Measurements from ENCODE around the gene MAVS.
"Not testable (repeated sequence)": the region's sequence is repeated elsewhere in the genome, so short reads cannot be mapped to it uniquely, and the experiment has no call there.

The MAVS gene

DNA sequence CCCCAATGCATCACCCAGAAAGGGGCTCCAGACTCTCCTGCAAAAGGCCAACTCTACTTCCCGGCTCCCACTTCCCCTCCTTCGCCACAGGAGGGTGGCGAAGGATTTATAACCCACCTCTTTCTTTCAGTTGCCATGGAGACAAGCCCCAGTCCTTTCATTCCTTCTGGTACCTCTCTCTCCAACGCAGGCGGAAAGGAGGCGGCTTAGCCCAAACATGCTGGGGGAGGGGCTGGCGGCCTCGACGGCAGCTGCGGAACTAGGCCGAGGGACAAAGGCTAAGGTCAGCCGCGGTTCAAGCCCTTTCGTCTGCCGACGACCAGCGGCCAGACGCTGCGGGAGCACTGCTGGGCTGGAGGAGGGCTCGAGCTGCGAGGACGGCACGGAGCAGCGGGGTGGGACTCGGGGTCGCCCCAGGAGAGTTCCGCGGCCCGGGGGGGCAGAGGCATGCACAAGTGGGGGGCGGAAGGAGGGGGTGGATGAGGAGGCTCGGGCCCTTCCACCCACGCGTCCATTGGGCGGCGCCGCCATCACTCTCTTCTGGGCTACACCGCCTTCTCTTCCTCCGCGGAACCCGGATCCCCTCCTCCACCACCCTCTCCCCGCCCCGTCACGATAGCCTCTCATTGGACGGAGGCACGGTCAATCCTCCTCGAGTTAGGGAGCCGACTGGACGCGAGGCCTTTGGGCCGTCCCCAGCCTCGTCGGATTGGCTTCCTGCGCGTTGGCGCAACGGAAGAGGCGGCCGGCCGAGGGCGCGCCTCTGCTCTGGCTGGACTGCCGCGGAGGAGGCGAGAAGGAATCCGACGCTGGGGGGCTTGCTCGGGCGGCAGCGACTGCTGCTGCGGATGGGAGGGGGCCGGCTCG is 42.2 kb downstream of the MAVS start, which contains the start of gene PANK2:
TSS of gene PANK2 (plus strand) at position 766 of the 867 bp plus-strand sequence.
- DNase-seq (ENCODE audit: low read depth): peak; percentile 97

GRCh38 chr20:3889489-3890397 is 43.1 kb downstream of the MAVS start:
- DNase-seq (ENCODE audit: low read depth): no peak

- no peak for DNase-seq (ENCODE audit: low read depth)
Observed at GRCh38 chr20:3890398-3890751, 43.7 kb downstream of the MAVS start.

- DNase-seq (ENCODE audit: low read depth): no peak
Observed at GRCh38 chr20:3890999-3891929, 44.6 kb downstream of the MAVS start.

GRCh38 chr20:3894796-3895195 is 48.2 kb downstream of the MAVS start:
- DNase-seq (ENCODE audit: low read depth): no peak

GRCh38 chr20:3896302-3896701 is 49.7 kb downstream of the MAVS start:
- DNase-seq (ENCODE audit: low read depth): no peak

- no peak for DNase-seq (ENCODE audit: low read depth)
Observed at GRCh38 chr20:3896853-3897583, 50.4 kb downstream of the MAVS start.

DNA sequence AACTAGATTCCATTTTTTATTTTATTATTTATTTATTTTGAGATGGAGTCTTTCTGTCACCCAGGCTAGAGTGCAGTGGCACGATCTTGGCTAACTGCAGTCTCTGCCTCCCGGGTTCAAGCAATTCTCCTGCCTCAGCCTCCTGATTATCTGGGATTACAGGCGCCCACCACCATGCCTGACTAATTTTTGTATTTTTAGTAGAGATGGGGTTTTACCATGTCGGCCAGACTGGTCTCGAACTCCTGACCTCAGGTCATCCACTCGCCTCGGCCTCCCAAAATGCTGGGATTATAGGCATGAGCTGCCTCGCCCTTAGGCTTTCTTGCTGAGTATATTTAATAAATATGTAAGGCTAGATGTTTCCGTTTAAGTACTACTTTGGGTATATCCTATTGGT is 51.5 kb downstream of the MAVS start:
- not testable (repeated sequence) for DNase-seq (ENCODE audit: low read depth)

DNA sequence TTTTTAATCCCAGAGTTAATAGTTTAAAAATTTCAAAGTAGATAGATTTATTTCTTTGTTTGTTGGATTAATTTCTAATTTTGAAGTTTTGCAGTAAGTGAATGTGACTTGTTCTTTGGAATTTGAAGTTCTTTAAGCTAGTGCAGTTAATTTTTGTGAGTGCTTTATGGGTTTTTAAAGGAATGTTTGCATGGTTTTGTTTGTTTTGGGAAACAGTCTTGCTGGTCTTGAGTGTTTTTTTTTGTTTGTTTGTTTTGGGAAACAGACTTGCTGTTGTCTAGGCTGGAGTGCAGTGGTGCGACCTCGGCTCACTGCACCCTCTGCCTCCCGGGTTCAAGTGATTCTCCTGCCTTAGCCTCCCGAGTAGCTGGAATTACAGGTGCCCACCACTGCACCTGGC is 52.0 kb downstream of the MAVS start:
- DNase-seq (ENCODE audit: low read depth): no peak

DNA sequence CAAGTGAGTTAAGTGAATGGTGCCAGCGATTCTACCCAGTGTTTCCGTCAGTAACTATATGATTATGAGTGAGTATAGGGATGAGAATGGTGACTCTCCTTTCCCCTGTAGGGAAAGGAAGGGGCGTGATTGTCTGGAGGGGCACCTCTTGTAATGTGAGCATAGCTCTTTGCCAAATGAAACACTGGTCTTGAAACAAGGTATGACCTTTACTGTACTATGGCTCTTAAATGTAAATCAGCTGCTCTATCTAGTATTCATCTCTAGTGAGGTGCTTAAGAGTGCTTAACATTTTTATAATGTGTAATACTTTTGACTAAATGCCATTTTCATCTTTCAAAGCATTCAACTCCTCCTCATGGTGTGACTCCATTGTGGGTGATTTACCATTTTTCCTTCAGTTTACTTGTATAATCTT is 53.6 kb downstream of the MAVS start:
- no peak for DNase-seq (ENCODE audit: low read depth)

- DNase-seq (ENCODE audit: low read depth): no peak
Observed at GRCh38 chr20:3901028-3901705, 54.5 kb downstream of the MAVS start.

GRCh38 chr20:3901706-3902440 is 55.2 kb downstream of the MAVS start:
- DNase-seq (ENCODE audit: low read depth): no peak

- no peak for DNase-seq (ENCODE audit: low read depth)
Observed at GRCh38 chr20:3902446-3902845, 55.8 kb downstream of the MAVS start.

DNA sequence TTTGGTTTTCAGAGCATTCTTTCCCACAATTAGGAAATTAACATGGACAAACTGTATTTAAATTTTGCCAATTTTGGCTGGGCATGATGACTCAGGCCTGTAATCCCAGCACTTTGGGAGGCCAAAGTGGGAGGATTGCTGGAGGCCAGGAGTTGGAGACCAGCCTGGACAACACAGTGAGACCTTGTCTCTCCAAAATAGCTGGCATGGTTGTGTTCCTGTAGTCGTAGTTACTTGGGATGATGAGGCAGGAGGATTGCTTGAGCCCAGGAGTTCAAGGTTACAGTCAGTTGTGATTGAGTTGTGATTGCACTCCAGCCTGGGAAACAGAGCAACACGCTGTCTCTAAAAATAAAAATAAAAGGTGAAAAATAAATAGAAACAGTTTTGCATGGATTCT is 57.6 kb downstream of the MAVS start:
- DNase-seq (ENCODE audit: low read depth): no peak

GRCh38 chr20:3904857-3905256 is 58.2 kb downstream of the MAVS start:
- DNase-seq (ENCODE audit: low read depth): no peak

DNA sequence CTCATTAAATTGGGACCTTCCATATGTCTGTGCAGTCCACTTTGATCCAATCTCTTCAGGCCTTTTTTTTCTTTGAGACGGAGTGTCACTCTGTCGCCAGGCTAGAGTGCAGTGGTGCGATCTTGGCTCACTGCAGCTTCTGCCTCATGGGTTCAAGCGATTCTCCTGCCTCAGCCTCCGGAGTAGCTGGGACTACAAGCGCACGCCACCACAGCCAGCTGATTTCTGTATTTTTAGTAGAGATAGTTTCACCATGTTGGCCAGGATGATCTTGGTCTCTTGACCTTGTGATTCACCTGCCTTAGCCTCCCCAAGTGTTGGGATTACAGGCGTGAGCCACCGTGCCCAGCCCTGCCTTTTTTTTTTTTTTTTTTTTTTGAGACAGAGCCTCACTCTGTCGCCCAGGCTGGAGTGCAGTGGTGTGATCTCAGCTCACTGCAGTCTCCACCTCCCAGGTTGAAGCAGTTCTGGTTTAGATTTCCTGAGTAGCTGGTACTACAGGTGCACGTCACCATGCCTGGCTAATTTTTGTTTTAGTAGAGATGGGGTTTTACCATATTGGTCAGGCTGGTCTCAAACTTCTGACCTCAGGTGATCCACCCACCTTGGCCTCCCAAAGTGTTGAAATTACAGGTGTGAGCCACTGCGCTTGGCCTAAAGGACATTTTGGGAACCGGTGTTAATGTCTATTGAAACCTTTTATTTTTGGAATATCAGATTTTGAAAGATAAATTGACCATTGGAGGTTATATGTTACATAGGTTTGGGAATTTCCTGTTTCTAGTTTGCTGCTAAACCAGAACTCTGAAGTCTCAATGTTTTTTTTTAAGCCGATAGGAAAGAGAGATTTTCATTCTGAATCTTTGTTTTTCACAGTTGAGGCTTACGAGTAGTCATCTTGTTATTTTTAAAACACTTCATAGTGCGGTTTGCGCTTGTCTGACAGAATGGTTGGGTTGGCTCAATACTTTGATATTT is 60.4 kb downstream of the MAVS start:
- not testable (repeated sequence) for DNase-seq (ENCODE audit: low read depth)

DNA sequence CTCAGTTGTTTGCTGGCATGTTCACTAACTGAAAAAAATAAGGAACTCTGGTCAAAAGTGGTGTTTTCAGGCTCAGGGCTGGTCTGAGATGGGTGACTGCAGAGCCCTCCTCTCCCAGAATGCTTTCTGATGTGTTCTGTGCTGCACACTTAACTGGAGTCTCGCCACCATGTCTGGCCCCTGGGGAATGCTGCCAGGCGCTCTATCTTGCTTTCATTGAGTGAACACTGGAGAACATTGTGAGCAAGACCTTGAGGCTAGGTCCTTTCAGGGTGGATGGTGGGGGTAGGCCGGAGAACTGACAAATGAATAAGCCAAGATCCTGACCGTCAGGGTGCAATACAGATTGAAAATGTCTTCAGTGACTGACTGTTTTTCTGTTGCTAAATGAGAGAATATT is 62.0 kb downstream of the MAVS start:
- no peak for DNase-seq (ENCODE audit: low read depth)

GRCh38 chr20:3909952-3910366 is 63.3 kb downstream of the MAVS start:
- DNase-seq (ENCODE audit: low read depth): no peak

GRCh38 chr20:3910853-3911252 is 64.2 kb downstream of the MAVS start:
- DNase-seq (ENCODE audit: low read depth): no peak
